ENCODE results near the gene PPP4R4. TPM values are rescaled to one million over a fixed set of nuclear protein-coding genes. Genes with fewer than 3 reads are reported as not detected.

Gene PPP4R4
- total RNA-seq, 3 donors from 2014 or later (not counting 1 experiment from before 2014, with no cell fraction given) = 0.52 to 0.58 TPM; not detected in 1

DNA sequence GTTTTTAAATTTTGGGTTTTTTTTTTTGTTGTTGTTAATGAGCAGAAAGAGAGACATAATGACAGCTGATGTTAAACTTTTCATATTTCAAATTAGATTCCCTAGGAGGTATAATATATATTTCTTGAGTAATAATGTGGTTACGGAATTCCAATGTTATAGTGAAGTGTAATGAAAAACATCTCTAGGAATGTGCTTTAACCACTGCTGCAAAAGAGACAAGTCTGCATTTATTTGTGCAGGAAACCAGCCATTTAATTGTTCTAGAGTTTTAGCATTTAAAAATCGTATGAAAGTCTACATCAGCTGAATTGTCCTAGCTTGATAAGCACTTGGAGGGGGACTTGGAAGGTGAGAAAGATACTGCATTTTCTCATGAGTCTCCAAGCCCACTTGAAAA lies 104.6 kb downstream of the PPP4R4 start:
- Mint-ChIP-seq H3K4me1 (no peaks in the 10 kb centered on the region), H3K9me3 (no peaks in the 10 kb centered on the region), H3K36me3 (no peaks in the 10 kb centered on the region), H3K27me3 (ENCODE audit: low read depth in 2 of 2) (peaks cover 0 to 2% of the 10 kb centered on the region in 2 donors), H3K27ac (no peak overlapping the region), H3K4me3 (no peak overlapping the region)
- Histone ChIP-seq H3K9me3 (ENCODE audit: control insufficient read depth, insufficient read depth, low read length) (no peaks in the 10 kb centered on the region), H3K27me3 (ENCODE audit: control insufficient read depth, insufficient read depth, low read length) (no peaks in the 10 kb centered on the region), H3K4me3 (ENCODE audit: low read length) (no peak overlapping the region), H3K4me1 (ENCODE audit: control insufficient read depth, insufficient read depth, low read length) (no peaks in the 10 kb centered on the region), H3K27ac (ENCODE audit: low read length) (no peak overlapping the region), H3K36me3 (ENCODE audit: control insufficient read depth, insufficient read depth, low read length) (no peaks in the 10 kb centered on the region)
- ATAC-seq (no peak), DNase-seq (no peak)
- intact Hi-C loops (cut with micrococcal nuclease) = no loop called here
- TF ChIP-seq, protein P1, sequence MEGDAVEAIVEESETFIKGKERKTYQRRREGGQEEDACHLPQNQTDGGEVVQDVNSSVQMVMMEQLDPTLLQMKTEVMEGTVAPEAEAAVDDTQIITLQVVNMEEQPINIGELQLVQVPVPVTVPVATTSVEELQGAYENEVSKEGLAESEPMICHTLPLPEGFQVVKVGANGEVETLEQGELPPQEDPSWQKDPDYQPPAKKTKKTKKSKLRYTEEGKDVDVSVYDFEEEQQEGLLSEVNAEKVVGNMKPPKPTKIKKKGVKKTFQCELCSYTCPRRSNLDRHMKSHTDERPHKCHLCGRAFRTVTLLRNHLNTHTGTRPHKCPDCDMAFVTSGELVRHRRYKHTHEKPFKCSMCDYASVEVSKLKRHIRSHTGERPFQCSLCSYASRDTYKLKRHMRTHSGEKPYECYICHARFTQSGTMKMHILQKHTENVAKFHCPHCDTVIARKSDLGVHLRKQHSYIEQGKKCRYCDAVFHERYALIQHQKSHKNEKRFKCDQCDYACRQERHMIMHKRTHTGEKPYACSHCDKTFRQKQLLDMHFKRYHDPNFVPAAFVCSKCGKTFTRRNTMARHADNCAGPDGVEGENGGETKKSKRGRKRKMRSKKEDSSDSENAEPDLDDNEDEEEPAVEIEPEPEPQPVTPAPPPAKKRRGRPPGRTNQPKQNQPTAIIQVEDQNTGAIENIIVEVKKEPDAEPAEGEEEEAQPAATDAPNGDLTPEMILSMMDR (IDR thresholded peaks at IDR 0.05) = no peak
- 88% methylated on average over 2 of the region's 2 CpGs for WGBS (ENCODE audit: insufficient coverage)

DNA sequence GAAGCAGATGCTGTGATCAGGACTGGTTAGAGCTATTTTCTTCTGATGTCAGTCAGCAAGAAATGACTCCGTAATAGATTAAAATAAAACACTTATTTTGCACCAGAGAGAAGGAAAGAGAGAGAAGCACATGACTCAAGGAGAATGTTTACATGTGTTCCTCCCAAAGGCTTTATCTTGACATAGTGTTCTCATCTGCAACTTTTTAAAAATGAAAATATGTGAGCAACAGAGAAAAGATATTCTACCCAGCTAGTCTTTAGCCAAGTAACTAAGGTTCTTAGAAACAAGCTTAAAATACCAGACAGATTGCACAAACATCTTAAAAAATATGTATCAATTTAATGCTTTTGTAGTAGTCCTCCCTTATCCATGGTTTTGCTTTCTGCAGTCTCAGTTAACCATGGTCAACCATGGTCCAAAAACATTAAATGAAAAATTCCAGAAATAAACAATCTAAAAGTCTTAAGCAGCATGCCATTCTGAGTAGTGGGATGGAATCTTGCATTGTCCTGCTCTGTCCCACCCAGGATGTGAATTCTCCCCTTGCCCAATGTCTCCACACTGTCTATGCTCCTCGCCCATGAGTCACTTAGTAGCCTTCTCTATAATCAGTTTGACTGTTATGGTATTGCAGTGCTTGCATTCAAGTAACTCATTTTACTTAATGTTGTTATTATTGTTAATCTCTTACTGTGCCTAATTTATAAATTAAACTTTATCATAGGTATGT lies 109.0 kb downstream of the PPP4R4 start:
- Histone ChIP-seq H3K36me3 (ENCODE audit: control insufficient read depth, insufficient read depth, low read length) (no peaks in the 10 kb centered on the region), H3K4me3 (ENCODE audit: low read length) (no peak overlapping the region), H3K9me3 (ENCODE audit: control insufficient read depth, insufficient read depth, low read length) (no peaks in the 10 kb centered on the region), H3K27ac (ENCODE audit: low read length) (no peak overlapping the region), H3K27me3 (ENCODE audit: control insufficient read depth, insufficient read depth, low read length) (no peaks in the 10 kb centered on the region), H3K4me1 (ENCODE audit: control insufficient read depth, insufficient read depth, low read length) (no peaks in the 10 kb centered on the region)
- Mint-ChIP-seq H3K4me1 (no peaks in the 10 kb centered on the region), H3K27ac (no peak overlapping the region), H3K9me3 (no peaks in the 10 kb centered on the region), H3K36me3 (no peaks in the 10 kb centered on the region), H3K4me3 (no peak overlapping the region), H3K27me3 (ENCODE audit: low read depth in 2 of 2) (peaks cover 10 to 12% of the 10 kb centered on the region in 2 donors)
- WGBS (ENCODE audit: insufficient coverage) = no CpG with 5 or more reads among the region's 2 CpGs
- TF ChIP-seq, protein P1 (IDR thresholded peaks at IDR 0.05) = no peak
- intact Hi-C loops (cut with micrococcal nuclease) = no loop called here
- DNase-seq = no peak
- ATAC-seq = no peak

DNA sequence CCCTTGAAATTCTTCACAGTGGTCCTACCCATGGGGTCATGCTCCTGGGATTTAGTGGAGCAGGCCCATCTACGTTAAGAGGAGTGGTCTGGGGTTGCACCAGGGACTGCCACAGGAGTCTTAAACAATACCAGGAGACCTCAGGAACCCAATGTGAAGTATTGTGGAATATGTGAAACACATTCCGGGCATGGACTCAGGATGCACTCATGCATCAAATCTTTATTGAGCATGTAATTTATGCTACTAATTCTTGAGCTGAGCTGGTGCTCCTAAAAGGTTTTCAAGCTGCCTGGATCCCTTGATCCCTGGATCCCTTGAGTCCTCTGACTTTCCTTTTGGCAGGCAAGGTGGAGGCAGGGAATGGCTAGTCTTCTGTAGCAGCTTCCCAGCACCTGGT lies 110.1 kb downstream of the PPP4R4 start:
- DNase-seq = no peak
- Mint-ChIP-seq H3K4me3 (no peak overlapping the region), H3K27ac (no peak overlapping the region), H3K27me3 (ENCODE audit: low read depth in 2 of 2) (peaks cover 10 to 12% of the 10 kb centered on the region in 2 donors), H3K9me3 (no peaks in the 10 kb centered on the region), H3K4me1 (no peaks in the 10 kb centered on the region), H3K36me3 (no peaks in the 10 kb centered on the region)
- H3K36me3 ChIP-seq (ENCODE audit: control insufficient read depth, insufficient read depth, low read length) = no peaks in the 10 kb centered on the region
- no peaks in the 10 kb centered on the region for H3K9me3 ChIP-seq (ENCODE audit: control insufficient read depth, insufficient read depth, low read length)
- 86% methylated on average over 2 of the region's 2 CpGs for WGBS (ENCODE audit: insufficient coverage)
- no peak overlapping the region for H3K4me3 ChIP-seq (ENCODE audit: low read length)
- H3K27ac ChIP-seq (ENCODE audit: low read length) = no peak overlapping the region
- no peaks in the 10 kb centered on the region for H3K27me3 ChIP-seq (ENCODE audit: control insufficient read depth, insufficient read depth, low read length)
- intact Hi-C loops (cut with micrococcal nuclease) = no loop called here
- no peak for ATAC-seq
- H3K4me1 ChIP-seq (ENCODE audit: control insufficient read depth, insufficient read depth, low read length) = no peaks in the 10 kb centered on the region
- TF ChIP-seq, protein P1 (IDR thresholded peaks at IDR 0.05) = no peak

DNA sequence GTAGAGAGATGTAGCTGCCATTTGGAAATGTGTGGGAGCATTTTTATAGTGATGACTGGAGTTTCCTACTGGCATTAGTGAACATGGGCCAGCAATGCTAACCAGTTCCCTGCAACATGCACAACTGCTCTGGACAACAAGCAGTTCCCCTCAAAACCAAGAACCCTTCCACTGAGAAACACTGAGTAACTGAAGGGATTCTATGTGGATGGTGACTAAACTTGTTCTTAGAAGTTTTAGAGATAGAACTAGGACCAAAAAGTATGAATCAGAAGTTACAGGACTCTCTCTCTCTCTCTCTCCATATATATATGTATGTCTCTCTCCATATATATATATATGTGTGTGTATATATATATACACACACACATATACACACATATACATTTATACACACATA lies 111.0 kb downstream of the PPP4R4 start:
- no peaks in the 10 kb centered on the region for H3K27me3 ChIP-seq (ENCODE audit: control insufficient read depth, insufficient read depth, low read length)
- H3K4me3 ChIP-seq (ENCODE audit: low read length) = no peak overlapping the region
- no peaks in the 10 kb centered on the region for H3K36me3 ChIP-seq (ENCODE audit: control insufficient read depth, insufficient read depth, low read length)
- H3K36me3 Mint-ChIP-seq = no peaks in the 10 kb centered on the region
- peaks cover 10 to 12% of the 10 kb centered on the region in 2 donors for H3K27me3 Mint-ChIP-seq (ENCODE audit: low read depth in 2 of 2)
- TF ChIP-seq, protein P1 (IDR thresholded peaks at IDR 0.05) = no peak
- DNase-seq (no peak), ATAC-seq (no peak)
- no peak overlapping the region for H3K4me3 Mint-ChIP-seq
- H3K9me3 Mint-ChIP-seq = no peaks in the 10 kb centered on the region
- no peaks in the 10 kb centered on the region for H3K9me3 ChIP-seq (ENCODE audit: control insufficient read depth, insufficient read depth, low read length)
- intact Hi-C loops (cut with micrococcal nuclease) = no loop called here
- H3K4me1 Mint-ChIP-seq = no peaks in the 10 kb centered on the region
- no peak overlapping the region for H3K27ac Mint-ChIP-seq
- H3K27ac ChIP-seq (ENCODE audit: low read length) = no peak overlapping the region
- no peaks in the 10 kb centered on the region for H3K4me1 ChIP-seq (ENCODE audit: control insufficient read depth, insufficient read depth, low read length)
